Measurements from ENCODE around the gene NCL.

DNA sequence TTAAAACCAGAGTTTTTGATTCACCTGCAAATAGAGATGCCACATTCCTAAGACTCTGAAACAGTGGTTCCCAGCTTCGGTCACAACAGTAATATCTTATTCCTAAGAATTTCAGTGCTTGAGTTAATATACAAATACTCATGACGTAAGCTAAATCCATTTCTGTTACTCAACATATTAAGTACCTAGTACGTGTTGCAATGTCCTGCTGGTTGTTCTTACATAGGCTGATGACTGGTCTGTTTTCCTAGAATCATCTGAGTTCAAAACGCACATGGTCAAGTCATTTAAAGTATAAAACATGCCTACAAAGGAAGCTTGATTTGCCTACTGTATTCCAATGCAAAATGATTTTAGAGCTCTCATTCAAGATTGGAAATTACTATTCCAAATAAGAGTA is 7.2 kb downstream of the NCL start:
- TF ChIP-seq, protein P1, sequence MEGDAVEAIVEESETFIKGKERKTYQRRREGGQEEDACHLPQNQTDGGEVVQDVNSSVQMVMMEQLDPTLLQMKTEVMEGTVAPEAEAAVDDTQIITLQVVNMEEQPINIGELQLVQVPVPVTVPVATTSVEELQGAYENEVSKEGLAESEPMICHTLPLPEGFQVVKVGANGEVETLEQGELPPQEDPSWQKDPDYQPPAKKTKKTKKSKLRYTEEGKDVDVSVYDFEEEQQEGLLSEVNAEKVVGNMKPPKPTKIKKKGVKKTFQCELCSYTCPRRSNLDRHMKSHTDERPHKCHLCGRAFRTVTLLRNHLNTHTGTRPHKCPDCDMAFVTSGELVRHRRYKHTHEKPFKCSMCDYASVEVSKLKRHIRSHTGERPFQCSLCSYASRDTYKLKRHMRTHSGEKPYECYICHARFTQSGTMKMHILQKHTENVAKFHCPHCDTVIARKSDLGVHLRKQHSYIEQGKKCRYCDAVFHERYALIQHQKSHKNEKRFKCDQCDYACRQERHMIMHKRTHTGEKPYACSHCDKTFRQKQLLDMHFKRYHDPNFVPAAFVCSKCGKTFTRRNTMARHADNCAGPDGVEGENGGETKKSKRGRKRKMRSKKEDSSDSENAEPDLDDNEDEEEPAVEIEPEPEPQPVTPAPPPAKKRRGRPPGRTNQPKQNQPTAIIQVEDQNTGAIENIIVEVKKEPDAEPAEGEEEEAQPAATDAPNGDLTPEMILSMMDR (IDR thresholded peaks at IDR 0.05) = no peak
- TF ChIP-seq EZH2 (IDR thresholded peaks at IDR 0.05) = no peak
- TF ChIP-seq EZH2phosphoT487 (IDR thresholded peaks at IDR 0.05) = no peak

All from neural progenitor cell (in vitro differentiated cells).